GM18873 (cell line): Measurements from ENCODE around the gene C1D.
"Not testable (repeated sequence)": the region's sequence is repeated elsewhere in the genome, so short reads cannot be mapped to it uniquely, and the experiment has no call there.

Experiments
- ATAC-seq: cut with Tn5 transposase; IDR thresholded peaks from one replicate; pipeline ENCODE4 v1.9.1; 2021; ENCODE audit warnings: mild to moderate bottlenecking, moderate library complexity, moderate number of reproducible peaks; ENCODE audit not compliant: unreplicated experiment, low FRiP score

C1D gene

DNA sequence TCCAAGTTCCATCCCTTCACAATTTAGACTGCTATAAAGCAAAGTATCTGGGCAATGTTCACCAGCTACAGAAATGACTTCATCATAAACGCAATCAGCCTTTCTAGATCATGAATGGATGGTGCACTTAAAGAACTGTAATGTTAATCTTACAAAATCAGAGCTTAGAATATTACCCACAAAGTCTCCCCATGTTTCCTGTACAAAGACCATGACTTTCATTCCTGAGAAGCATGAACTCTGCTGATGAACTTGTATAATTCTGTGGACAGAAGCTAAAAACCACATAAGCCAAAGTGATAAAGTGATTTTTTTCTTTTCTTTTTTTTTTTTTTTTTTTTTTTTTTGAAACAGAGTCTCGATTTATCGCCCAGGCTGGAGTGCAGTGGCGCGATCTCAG is 53.3 kb downstream of the C1D start:
- no peak for ATAC-seq

DNA sequence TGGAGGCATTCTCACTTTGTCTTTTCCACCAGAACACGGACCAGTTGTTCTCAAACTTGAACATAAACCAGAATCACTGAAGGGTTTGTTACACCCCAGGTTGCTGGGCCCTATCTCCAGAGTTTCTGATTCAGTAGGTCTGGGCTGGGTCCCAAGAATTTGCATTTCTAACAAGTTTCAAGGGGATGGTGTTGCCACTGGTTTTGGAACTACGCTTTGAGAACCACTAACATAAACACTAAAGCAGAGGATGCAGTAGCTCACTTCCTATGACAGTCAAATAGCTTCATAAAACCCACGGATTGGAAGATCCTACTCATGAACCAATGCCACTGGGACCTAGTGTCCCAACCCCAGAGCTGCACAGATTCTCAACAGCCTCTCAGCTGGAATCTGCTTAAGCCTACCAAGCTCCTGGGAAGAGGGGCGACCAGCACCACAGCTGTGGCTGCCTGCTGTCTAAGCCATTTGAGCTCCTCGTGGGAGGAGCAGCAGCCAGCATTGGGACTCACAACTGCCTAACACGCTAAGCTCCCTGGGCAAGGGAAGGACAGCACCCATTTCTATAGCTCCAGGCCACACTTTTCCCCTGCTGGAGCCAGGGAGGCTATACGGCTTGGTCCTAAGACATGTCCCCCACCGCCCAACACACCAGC is 62.5 kb downstream of the C1D start:
- ATAC-seq: no peak

DNA sequence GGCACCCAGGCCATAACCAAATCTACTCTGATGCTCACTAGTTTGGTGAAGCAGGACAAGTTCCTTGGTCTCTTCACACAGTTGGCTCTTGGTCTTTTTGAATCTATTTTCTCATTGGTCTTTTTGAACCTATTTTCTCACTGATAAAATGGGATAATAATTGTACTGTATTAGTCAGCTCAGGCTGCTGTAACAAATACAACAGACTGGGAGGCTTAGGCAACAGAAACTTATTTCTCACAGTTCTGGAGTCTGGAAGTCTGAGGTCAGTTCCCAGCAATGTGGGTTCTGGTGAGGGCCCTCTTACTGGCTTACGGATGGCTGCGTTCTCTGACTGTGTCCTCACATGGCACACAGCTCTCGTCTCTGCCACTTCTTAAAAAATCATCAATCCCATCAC is 63.5 kb downstream of the C1D start:
- ATAC-seq: no peak

DNA sequence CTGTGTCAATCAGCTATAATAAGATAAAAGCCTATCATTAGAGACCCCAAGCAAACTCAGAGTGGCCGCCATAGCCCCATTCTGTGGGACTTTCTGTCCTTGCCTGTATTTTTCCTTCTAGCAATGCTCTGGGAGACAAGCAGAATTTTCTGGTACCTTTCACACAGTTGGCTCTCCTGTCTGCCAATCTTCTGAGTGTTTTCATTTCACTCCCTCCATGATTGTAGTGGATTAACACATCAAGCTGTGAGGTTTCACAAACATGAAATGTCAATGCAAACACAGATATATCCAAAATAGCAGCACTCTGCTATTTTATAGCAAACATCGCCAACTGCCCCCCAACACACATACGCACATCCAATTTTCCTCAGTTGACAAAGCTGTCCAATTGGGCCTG is 64.9 kb downstream of the C1D start:
- no peak for ATAC-seq

DNA sequence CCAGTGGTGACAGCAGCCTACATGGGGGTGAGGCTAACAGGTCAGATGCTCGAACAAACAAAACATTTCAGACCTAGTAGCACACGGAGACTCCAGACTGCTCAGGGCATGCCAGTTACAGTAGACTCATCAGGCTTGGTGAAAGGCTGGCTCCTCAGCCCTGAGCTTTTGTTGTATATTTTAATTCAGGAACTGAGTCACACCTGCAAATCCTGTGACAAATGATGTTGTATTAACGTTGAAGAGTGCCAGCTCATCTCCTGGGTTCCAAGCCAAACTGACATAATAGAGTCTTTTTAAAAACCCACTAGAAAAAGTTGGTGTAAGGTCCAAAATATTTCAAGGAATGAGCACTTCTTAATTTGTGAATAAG is 65.3 kb downstream of the C1D start:
- ATAC-seq: no peak

DNA sequence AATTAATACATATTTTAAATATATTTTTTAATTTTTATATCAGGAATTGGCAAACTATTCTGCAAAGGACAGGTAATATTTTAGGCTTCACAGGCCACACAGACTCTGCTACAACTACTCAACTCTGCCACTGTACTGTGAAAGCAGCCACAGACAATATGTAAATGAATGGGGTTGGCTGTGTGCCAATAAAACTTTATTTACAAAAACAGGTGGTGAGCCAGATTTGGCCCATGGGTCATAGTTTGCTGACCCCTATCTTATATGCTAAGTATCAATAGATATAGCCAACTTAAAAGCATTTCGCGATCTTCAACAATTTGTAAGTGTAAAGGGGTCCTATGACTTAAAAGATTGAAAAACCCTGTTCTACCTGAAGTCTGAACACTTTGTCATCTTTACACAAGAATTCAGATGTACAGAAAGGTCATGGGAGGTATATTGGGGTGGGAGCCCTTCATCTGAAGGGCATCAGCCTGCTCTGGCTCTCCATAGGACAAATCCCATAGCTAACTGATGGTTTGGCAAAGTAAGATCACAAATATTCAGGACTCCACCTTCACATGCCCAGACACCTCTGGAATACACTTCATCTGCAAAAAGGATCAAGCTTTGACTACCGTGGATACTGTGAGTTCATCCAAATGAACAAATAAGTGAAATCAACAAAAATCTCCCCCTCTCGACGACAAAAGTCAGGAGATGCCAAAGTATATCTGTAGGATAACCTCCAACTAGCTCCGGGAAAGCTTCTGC is 65.9 kb downstream of the C1D start:
- no peak for ATAC-seq

DNA sequence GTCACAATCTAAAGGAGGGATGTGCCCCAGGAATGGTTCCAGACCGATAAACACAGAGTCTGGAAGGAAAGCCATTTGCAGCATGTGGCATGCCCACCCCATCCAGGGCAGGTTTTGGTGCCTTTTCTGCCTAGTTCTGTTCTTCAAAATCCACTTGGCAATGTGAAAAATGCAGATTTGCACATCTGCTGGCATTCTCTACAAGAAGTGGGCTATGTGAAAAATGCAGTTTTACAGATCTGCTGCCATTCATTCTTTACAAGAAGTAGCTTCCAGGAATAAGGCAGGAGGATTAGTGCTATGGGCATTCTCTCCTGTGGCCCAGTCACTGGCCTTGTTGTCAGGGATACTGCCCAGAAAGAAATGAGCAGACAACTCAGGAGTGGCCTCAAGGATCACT is 68.1 kb downstream of the C1D start:
- no peak for ATAC-seq

DNA sequence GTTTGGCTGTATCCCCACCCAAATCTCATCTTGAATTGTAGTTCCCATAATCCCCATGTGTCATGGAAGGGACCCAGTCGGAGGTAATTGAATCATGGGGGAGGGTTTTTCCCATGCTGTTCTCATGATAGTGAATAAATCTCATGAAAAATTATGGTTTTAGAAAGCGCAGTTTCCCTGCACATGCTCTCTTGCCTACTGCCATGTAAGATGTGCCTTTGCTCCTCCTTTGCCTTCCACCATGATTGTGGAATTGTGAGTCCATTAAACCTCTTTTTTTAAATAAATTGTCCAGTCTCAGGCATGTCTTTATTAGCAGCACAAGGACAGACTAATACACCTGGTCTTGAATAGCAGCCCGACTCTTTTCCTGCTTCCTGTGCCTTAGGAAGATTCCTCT is 68.7 kb downstream of the C1D start:
- ATAC-seq: not testable (repeated sequence)

DNA sequence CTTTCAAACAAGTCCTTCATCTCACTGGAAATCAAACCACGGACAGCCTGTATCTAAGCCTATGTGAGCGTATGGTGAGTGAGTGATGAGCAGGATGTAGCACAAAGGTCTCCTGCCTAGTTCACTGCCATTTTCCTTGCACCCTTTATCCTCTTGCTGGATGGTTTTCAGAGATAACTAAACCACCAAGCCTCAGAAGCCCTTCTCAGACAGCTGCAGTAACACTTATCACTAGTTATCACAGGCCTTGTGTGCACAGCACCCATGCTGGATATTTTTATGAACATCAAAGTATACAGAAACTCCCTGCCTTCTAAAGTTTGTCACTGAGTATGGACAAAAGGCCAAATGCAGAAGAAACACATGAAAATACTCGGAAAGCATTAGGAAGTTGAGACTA is 69.5 kb downstream of the C1D start:
- ATAC-seq: no peak

DNA sequence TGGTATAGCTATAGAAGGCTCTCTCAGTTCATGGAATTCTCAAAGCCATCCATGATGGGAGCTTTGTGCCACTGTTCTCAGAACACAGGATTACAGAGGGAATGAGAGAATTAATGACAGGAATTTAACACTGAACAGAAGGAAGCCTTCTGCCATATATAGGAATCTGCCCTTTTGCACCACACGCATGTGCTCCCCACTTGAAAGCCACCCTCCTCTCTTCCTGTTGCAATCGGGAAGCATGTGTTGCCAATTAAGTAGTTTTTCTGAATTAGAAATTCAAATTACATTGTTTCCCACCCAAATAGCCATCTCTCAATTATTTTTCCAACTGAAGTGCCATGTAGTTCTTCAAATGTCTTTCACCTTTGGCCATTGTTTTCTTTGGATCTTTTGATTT is 71.3 kb downstream of the C1D start:
- no peak for ATAC-seq
